GM21619 (cell line): ENCODE data around the gene PTPRG.
"Not testable (repeated sequence)": the region's sequence is repeated elsewhere in the genome, so short reads cannot be mapped to it uniquely, and the experiment has no call there.

Experiments used
- ATAC-seq: cut with Tn5 transposase; IDR thresholded peaks from one replicate; pipeline ENCODE4 v1.9.1; 2021; ENCODE audit not compliant: unreplicated experiment

The PTPRG gene

GRCh38 chr3:61743686-61744242, 182.4 kb downstream of the PTPRG start:
- ATAC-seq, result no peak

- no peak for ATAC-seq
Measured at GRCh38 chr3:61748288-61748687, 186.9 kb downstream of the PTPRG start.

DNA sequence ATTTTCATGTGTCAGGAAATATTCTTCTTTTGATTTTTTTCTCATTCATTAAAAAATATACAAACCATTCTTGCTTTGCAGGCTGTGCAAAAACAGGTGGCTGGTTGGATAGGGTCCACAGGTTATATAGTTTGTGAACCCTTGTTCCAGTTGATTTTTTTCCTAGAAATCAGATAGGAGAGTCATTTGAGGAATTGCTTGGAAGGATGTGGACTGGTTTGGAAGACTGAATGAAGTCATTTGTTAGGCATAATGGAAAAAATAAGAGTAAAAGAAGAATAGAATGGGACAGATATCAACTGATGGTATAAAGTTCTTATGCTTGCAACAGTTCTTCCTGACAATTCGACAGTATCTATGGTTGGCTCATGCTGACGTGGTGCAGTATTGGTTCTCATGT, 189.4 kb downstream of the PTPRG start:
- no peak for ATAC-seq

DNA sequence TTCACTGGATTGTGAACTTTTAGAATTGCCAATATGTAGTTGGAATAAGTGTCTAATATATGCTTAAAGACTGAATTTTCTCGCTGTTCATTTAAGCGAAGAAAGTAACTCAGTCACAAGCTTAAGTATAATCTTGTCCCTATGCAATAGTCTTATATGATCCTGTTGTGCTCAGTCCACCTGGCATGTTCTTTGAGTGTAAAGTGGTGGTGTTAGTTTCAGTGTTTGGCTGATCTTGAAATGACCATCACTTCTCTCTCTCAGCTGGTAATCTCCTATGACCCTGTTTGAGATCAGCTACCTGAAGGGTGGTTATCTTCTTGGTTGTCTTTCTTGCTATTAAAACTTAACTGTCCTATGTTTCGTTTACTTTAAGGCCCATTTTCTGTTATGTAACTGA, 197.5 kb downstream of the PTPRG start:
- ATAC-seq, result no peak

DNA sequence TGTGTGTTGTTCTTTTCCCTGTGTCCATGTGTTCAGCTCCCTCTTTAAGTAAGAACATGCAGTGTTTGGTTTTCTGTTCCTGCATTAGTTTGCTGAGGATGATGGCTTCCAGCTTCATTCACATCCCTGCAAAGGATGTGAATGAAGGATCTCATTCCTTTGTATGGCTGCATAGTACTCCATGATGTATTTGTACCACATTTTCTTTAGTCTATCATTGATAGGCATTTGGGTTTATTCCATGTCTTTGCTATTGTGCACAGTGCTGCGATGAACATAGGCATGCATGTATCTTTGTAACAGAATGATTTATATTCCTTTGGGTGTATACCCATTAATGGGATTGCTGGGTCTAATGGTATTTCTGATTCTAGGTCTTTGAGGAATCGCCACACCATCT, 199.4 kb downstream of the PTPRG start:
- not testable (repeated sequence) for ATAC-seq

DNA sequence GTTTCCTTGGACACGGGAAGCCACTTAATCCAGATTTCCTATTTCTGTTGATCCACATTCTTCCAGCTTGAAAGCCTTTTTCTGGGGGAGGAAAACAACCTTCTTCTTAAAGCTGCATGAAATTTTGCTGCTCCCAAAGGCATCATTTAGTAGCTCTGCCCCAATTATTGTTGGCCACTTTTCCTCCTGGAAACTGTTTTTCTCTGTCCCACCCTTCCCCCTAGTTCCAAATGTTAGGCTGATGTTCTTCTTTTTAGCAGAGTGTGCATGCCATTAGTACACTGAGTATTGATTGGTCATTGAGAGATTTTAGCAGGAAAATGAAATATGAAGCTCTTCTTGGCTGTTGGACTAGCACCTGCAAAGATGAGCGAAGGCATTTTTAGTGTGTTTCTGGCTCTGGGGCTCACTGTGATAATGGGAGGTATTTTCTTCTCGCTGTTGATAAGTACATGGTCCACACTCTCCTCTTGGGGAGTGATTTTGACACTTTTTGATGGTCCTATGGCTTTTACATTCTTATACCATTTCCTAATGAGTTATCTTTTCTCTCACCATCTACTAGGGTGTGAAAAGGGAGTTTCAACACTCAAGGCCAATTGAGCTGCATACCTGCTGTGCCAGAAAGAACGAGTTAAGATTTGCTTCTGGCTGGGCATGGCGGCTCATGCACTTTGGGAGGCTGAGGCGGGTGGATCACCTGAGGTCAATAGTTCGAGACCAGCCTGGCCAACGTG, 200.5 kb downstream of the PTPRG start:
- ATAC-seq, result no peak

DNA sequence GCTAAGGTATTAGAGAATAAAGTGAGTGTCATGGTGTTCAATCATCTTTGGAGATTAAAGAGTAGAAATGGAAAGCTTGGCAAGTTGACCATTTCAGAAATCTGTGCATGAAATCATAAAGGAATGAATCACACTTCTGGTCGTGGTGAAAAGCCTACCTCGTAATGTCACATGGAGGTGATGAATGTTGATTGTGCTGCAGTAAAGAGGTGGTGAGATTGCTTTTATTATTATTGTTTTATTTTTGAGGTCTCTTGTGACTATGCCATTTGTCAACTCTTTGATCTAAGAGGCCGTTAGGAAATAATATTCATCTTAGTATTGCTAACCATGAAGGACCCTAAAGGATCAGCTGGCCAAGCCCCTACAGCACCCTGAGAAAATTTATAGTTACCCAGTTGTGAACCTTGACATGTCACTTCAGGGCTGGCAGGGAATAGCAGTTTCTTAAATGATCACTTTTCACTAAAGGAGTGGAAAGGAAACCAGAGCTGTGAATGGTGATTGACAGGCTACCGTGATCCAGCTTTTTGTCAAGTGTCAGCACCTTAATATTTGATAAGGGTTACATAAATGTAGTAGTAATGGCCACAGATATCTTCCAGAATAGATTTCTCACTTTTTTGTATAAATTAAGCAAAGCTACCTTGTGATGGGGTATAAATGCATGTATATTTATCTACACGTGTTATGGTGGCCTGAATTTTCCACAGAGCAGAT, 203.9 kb downstream of the PTPRG start:
- ATAC-seq, result no peak

- no peak for ATAC-seq
Measured at GRCh38 chr3:61768284-61769037, 207.1 kb downstream of the PTPRG start.

- no peak for ATAC-seq
Measured at GRCh38 chr3:61769266-61769990, 208.1 kb downstream of the PTPRG start.

DNA sequence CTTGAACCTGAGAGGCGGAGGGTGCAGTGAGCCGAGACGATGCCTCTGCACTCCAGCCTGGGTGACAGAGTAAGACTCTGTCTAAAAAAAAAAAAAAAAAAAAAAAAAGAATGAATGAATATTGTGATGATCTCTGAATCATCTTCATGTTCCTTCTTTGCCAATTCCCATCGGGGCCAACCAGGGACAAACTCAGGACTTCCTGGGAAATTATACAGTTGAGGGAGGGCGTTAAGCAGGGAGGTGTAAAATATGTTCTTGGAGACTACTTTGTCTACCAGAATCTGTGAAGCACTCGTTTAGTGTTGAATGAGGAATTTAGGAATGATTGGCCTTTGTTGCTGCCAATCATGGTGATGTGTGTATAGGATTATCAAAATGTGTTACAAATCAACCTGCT, 210.6 kb downstream of the PTPRG start:
- no peak for ATAC-seq

GRCh38 chr3:61772456-61772855, 211.1 kb downstream of the PTPRG start:
- no peak for ATAC-seq

DNA sequence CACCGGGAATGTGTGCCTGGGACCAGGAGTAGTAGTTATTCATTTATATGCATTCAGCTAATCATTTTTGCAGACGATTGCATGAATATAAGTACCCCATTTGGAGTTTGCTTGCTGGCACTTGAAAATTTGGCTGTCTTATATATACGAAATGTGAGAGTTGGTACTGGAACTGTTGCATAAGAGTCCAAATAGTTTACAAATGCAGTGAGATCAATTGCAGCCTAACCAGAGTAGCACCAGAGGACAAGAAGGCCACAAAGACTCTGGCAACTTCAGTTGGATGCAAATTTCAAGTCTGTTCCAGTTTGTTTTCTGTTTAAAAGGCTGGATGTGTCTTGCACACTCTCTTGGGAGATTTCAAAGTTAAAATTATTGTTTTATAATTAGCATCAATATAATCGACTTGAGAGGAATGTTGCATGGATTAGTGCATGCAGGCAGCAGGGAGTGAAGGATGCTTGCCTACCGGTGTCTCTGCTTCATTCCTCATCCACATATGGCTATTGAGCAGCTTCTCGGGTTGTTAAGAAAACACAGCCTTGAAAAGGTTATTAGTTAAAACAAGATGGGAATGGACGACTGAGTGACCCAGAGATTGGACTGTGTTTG, 213.0 kb downstream of the PTPRG start:
- ATAC-seq, result no peak

DNA sequence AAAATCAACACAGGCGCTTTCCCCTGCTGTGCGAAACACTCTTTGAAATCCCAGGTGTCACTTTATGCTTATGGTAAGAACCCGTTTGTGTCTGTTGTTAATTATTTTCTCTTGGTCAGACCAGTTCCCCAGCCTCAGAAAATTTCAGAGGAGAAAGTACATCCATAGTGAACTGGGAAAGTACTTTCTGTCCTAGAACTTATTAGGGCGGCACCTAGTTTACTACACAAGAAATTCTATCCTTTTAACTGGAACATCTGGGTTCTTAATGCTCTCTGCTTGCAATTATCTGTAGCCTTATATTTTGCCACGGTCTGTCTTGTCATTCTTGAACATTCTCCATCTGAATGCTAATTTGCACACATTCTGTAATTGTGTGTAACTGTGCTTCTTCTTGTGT, 215.0 kb downstream of the PTPRG start:
- ATAC-seq, result no peak

- no peak for ATAC-seq
Measured at GRCh38 chr3:61777483-61777882, 216.1 kb downstream of the PTPRG start.

DNA sequence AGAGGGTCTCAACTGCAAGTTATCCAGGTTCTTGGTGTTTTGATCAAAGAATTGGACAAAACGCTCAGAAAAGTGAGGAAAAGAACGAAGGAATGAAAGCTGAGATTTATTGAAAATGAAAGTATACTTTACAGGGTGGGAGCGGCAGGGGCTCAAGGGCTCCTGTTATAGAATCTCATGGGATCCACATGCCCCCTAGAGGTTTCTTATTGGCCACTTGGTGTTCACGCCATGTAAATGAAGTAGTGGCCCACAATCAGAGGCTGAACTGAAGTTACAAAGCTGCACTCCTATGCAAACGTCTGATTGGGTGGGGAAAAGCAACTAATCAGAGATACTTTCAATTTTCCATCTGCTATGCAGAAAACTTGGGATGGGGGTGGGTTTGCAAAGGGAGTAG, 216.7 kb downstream of the PTPRG start:
- no peak for ATAC-seq

DNA sequence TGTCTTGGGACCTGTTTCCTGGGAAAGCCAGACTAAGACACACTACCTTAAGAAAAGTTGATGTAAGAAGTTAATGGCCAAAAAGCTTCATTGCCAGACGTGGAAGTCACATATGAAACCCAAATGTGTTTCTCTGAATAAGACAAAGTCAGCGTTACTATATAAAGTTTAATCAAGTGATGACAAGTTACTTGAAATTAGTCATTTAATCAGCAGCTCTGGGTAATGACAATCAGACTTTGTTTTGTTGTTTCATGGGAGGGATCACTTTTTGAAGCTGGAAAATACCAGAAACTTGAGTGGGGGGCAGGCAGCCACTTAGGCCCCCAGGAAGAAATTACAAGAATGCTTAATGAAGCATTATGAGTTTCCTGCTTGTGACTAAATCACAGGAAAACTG, 218.6 kb downstream of the PTPRG start:
- no peak for ATAC-seq

GRCh38 chr3:61780455-61781228, 219.3 kb downstream of the PTPRG start:
- no peak for ATAC-seq

GRCh38 chr3:61783993-61784718, 222.8 kb downstream of the PTPRG start:
- ATAC-seq, result no peak
